Hematopoietic multipotent progenitor cell treated with erythropoietin and hydrocortisone succinate and interleukin-3 and kit ligand, for 17 days (in vitro differentiated cells): Measurements from ENCODE around the gene DNAAF8.

ENCODE experiments used
- DNase-seq: peaks from one replicate; pipeline ENCODE4 v3.0.0-alpha.2; 2015; ENCODE audit warnings: low spot score

The DNAAF8 gene

DNA sequence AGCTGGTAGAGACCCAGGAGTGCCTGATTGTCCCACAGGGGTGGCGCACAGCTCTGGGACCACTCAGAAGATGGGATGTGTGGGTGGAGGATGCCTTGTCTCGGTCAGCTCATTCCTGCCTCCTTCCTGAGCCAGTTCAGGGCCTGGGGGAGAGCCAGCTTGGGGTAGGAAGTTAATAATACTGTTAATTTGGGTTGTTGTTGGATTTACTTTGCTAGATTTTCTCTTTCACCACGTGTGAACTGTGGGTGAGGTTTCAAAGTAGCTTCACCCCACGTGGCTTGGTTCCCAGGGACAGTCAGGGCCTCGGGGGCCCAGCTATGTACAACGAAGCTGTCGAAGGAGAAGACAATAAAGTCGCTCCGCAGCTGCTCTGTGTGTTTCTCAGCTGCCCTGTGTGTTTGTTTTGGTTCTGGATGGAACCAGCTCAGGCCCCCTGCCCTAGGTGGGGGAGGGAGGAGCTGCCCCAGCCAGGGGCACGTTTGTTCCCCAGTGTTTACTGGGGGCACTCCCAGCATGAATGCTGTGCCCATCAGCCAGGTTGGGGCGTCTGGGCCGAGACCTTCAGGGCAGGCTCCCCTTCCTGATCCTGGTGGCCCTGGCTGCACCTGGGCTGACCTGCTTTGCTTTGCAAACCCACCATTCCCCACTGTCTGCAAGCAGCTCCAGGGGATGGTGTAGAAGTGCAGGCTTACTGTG lies 38.7 kb upstream of the DNAAF8 start:
- no peak for DNase-seq

DNA sequence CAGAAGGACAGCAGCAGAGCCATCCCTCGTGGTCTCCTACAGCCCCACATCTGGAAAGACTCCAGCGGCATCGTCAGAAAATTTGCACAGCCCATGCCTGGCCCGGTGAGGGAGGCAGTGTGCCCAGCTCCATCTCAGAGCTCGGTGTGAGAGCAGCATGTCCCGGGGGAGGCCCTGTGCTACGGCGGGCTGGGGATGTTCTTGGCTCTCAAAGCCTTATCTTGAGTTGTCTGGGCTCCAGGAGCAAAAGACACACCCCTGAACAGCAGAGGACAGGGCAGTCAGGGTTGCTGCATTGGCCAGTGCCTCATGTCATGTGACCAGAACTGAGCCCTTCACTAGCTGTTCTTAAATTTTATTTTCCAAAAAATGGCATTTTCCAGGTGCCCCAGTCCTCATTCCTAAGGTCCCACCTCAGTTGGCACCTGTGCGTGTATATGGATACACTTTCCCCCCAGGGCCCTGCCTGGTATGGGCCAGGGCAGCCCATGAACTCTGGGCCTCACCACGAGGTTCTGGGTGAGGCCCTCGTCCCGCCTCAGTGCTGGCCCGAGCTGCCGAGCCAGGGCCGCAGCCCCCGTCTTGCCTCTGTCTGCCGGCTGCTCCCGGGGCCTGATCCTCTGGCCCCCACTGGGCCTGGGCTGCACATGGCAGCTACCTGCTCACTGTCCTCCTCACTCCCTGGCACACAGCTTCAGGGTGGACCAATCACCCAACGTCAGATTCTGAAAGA lies 38.0 kb upstream of the DNAAF8 start:
- no peak for DNase-seq

DNA sequence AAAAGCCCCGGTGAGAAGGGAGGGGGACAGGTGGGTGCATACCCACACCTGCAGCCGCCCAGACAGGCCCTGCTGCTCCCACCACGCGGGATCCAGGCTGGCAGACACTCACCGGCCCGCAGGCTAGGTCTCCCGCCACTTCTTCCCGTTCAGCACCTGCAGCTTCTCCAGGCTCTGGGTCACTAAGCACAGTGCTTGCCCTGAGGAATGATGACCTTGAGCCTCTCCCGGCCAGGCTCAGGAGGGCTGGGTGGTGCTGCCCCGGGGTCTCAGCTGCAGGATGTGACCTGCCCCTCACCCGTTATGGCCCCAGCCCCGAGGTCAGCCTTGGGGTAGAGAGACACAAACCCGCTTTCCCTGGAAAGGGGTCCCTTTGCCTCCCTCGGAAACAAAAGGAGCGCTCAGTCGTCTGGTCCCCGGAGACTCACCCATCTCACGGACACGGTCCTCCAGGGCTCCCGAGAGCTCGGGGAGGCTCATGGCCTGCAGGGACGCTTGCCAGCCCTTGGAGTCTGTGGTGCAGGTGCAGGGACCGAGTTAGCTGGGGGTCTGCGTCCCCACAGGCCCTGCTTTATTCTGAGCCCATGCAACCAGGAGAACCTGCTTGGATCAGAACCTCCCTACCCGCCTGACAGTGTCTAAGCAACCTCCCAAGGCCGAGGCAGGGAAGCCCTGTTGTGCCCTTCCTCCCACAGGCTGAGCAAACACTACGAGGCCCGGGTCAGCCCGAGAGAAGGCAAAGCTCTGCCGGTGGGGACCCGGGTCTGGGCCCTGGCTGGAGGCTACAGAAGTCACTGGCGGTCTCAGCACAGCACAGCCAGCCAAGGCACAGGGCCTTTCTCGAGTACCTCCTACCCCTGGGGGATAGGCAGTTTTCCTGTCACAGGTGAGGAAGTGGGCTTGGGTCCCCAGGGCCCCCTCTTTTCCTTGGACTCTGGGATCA lies 37.2 kb upstream of the DNAAF8 start:
- DNase-seq: no peak

DNA sequence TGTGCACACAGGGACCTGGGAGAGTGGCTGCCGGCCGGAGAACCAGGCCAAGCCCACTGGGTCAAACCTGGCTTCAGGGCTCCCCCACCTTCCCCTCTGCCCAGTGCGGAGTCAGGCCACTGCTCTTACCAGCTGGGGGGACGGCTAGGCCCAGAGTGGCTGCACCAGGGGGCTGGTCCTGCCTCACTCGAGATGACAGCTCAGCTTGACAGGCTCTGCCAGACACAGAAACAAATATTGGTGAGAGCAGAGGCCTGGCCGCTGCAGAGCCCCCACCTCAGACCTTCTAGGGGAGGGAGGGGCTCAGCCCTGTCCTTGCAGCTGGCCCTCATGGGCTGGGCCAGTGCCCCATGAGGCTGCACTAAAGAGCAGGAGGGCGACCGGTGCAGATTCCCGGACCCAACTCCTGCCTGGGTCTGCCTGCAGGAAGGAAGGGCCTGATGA lies 36.5 kb upstream of the DNAAF8 start:
- no peak for DNase-seq

DNA sequence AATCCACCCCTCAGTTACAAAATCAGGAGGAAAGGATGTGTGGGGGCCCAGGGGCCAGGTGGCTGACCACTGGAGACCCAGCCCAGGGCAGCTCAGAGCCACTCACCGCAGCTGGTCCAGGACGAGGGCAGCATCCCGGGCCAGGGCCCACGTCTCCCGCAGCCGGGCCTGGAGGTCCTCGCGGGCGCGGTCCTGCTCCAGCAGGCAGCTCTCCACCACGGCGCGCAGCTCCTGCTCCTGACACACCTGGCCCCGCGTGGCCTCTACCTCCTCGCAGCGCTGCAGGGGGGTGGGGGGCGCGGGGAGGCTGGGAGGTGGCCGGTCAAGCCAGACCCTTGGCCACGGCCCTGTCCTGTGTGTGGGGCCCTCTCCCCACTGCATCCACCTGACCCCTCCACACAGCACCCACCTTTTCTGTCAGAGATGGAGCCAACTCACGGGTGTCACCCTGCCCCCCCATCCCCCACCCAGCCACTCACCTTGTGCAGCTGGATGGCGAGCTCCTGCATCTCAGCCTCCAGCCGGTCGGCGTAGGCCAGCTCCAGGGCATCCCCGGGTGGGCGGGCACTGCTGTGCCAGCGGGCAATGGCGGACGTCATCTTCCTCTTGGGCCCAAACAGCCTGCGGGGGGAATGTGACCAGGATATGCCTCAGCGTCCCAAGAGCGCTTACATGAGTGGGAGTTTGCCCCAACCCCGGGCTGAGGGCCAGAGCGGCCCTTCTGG lies 35.9 kb upstream of the DNAAF8 start:
- no peak for DNase-seq

DNA sequence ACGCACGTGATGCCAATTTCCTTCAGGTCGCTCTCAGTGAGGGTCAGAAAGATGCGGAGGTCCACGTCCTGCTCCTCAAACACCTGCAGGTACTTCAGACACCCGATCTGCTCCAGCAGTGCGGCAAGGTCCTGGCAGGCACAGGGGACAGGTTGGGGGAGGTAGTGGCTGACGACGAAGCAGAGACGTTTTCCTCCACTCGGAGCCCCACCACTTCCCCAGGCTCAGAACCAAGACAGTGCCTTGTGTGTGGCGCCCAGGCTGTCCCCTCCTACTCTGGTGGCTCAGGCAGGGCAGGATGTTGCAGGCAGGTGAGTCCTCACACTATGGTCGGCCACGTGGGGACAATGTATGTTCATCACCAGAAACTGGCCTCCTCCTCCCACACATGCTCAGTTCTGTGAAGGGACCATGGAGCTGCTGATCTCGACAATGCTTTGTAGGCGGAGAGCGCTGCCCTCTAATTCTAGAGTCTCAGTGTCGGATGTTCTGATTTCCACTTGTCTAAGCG lies 35.2 kb upstream of the DNAAF8 start:
- DNase-seq: no peak

DNA sequence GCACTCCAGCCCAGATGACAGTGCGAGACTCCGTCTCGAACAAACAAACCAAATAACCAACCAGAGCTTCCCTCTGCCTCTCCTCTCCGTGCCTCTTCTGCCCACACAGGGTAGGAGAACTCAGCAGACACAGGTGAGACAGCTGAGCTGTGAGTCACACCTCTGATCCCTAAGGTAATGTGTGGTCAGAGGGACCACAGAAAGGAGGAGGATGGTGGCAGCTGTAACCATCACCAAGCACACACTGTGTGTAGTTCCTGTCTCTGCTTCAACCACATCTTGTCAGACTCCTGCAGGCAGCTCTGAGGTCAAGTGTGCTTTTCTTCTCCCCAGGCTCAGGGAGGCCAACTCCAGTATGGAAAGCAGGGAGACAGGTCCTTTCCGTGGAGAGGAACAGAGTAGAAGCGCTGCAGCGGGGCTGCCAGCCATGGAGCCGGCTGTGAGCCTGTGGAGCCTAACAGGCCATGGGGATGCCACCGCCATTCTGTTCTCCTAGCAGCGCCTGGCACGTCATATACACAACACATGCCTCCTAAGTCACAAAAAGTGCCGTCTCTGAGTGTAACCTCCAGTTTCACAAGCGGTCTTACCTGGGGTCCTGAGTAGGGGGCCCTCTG lies 33.8 kb upstream of the DNAAF8 start:
- no peak for DNase-seq

DNA sequence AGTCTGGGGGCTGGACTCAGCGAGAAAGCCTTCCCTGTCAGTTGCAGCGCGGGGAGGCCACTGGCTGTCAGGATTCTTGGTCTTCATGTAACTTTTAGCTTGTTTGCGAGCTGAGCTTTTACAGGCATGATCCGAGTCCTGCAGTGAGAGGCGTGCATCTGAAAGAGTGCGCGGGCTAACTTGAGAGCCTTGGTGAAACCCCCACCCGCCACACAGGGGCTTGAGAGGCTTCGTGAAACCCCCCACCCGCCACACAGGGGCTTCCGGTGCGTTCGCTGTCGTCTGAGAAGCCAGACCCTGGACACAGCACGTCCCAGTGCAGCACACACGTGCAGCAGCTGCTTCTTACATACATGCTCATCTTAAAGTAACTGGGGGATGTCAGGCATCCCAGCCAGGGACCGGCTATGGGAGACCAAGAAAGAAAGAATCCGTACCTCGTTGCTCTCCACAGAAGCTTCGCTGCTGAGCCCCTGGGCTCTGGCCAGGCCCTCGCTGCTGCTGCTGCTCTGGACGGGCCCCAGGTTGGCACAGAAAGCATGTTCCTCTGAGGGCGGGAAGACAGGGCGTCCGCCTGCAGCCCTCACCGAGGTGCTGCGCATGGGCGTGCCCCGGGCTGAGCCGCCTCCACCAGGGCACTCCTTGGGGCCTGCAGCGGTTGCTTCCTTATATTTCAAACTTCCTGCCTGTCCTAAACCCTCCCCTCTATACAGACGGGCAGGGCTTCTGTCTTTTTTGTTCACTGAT lies 33.2 kb upstream of the DNAAF8 start:
- no peak for DNase-seq

DNA sequence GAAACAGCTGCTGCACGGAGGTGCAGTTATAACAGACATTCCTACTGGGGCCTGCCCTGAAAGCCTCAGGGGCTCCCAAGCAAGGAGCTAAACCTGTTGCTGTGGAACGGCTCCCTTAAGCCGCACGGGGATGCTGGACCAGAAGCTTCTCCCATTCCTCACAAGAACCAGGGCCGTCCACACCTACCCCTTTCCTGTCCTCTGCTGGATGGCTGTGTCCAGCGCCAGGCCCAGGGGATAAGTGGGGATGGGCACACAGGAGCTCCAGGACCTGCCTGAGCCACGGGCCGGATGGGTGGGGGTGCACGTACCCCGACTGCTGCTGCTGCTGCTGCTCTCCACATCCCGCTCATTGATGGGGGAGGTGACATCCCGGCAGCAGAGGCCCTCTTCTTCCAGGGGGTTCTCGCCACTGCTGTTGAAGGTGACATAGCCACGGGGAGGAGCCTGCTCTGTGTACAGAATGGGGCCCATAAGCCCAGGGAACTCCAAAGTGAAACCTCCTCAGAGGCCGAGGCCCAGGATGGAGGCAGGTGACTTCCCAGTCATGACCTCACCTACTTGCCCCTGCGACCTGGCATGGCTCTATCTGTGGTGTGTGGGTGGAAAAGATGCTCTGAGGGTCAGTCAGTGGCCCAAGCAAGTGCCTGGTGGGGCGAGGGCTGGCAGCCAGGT lies 32.4 kb upstream of the DNAAF8 start:
- no peak for DNase-seq

DNA sequence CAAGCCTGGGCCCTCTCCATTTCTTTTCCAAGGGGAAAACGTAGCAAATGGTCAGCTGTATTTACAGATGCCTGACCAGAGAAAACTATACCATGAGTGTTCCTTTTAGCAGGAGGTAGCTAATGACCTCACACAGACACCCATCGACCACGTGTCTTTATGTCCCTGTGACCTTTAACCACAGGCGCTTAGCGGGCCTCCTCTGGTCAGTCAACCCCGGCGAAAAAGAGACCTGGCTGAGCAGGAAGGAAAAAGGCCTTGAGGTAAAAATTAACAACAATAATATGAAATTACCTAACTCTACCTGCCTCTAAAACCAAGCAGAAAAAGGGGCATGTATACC lies 31.9 kb upstream of the DNAAF8 start:
- DNase-seq: no peak

DNA sequence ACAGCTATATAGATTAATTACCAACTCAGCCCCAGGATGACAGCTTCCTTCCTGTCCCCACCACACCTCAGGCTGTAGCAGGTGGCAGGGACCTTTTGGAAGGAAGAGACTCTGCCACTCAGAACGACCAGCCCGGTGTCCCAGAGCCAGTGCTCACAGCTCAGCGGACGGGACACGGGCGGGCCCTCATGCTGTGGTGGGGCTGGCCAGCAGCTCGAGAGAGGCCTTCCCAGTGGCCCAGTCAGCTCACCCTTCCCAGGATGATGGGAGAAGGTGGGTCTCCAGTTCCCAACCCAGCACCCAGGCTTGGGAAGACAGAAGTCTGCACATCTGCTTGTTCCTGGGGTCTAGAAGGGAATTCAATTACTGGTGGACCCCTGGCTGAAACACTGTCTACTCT lies 30.4 kb upstream of the DNAAF8 start:
- no peak for DNase-seq

DNA sequence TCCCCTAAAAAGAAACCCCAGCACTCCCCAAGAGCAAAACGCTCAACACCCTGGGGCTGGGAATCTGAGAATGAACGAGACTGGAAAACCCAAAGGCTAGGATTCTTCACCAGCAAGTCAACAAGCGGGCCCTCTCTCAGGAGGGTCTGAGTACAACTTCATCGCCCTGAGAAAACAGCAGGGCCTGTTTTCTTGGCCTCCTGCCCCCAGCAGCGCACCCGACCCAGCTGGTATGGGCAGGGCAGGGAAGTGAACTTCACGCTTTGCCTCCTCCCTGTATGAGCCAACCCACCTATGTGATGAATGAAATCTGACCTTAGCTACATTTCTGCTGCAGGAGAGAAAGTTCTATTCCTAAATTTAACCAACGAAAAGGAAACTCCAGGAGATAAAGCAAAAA lies 29.8 kb upstream of the DNAAF8 start:
- no peak for DNase-seq

DNA sequence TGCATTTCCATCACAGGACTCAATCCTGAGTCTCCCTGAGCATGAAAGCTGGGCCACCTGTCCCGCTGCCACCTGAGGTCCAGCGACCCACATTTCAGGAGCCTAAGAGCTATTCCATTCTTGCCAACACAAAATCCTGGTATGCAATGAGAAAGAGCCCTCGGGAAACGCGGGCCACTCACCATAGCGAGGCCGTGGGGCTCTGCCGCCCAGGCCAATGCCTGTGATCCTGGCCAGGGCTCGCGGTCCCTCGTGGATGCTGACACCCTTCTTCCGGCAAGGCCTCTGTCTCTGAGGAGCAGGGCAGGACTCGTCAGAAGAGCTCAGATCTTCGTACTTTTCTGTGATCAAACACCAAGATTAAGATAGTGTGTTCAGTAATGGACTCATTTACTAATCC lies 29.4 kb upstream of the DNAAF8 start:
- no peak for DNase-seq

DNA sequence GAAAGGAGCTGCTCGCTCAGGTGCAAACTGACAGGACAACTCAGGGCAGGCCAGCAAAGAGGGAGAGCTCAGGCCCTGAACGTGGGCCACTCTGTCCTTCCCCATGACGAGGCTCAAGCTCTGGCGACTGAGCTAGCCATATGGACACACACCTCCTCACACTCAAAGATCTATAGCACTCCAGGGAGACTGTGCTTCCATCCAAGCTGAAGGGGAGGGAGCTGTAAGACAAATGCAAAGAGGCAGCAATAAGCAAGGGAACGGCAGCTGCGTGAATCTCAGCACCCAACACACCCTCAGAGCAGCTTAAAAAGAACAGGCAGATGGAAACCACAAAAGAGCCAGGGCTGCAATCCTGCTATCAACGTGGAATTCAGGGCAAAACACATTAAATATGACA lies 27.5 kb upstream of the DNAAF8 start:
- DNase-seq: no peak

DNA sequence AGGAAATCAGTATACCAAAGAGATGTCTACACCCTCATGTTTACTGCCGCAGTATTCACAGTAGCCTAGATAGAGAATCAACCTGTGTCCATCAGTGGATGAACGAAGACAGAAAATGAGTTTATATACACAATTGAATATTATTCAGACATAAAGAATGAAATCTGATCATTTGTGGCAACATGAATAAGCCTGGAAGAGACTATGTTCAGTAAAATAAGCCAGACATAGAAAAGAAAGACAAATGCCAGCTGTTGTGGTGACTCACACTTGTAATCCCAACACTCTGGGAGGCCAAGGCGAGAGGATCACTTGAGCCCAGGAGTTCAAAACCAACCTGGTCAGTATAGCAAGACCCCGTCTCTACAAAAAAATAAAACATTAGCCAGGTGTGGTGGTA lies 24.9 kb upstream of the DNAAF8 start:
- no peak for DNase-seq

DNA sequence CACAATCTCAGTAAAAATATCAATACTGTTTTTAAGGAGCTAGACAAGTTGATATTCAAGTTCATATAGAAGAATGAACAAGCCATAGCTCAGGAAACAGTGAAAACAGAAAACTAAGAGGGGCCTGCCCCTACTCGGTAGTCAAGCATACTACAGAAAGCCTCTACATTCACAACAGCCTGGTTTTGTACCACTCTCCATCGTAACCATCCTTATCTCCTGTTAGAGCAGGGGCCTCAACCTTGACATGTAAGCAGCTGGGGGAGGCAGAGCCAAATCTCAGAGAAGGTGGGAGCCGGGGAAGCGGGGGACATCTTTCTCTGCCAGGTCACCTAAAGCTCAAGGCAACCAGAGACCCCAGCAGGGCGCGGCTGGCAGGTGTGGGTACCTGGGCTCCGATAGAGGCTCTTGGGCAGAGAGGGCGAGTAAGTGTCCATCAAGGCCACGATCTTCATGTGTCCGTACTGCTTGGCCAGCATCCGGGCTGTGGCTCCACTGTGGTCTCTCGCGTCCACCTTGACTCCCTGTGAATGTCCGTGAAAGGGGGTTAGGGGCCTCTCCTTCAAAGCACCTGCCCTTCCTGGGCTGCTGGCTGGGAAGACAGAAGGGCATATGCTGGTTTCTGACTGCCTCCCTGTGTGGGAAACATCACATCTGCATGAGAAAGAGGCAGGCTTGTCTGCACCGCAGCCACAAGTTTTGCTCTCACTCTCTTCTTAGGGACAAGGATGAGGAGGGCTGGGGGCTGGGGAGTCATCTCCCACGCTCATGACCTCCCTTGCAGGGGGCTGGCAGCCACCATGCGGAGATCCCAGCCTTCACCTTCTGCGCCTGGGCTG lies 20.5 kb upstream of the DNAAF8 start:
- DNase-seq: no peak

DNA sequence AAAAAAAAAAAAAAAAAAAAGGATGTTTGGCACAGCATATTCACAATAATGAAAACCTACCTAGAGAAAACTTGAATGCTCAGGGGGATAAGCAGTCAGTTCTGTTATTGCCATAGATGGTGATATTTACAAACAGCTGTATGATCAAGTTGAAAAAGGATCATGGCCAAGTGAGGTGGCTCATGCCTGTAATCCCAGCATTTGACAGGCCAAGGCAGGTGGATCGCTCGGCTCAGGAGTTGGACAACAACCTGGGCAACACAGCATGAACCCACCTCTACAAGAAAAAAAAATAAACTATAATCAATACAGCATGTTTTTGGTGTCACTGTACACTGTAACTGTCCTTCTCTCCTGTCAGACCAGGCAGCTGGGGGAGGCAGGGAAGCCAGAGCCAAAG lies 19.3 kb upstream of the DNAAF8 start:
- DNase-seq: no peak

DNA sequence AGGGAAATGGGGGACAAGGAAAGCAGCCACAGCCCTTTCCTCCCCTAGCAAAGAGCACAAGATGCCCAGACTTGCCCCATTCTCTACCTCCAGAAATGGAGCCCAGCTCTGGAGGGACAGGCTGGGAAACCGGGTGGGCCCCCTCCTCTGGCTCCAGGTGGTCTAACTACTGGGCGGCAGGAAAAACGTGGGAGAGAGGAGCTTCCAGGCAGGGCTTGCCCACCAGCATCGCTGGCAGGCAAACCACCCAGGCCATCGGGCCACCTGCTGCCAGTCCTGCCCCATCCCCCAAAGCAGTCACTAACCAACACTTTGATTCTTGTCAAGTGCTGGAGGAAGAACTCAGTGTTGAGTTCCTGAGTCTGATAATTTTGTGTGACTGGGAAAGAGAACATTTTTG lies 15.9 kb upstream of the DNAAF8 start:
- no peak for DNase-seq

DNA sequence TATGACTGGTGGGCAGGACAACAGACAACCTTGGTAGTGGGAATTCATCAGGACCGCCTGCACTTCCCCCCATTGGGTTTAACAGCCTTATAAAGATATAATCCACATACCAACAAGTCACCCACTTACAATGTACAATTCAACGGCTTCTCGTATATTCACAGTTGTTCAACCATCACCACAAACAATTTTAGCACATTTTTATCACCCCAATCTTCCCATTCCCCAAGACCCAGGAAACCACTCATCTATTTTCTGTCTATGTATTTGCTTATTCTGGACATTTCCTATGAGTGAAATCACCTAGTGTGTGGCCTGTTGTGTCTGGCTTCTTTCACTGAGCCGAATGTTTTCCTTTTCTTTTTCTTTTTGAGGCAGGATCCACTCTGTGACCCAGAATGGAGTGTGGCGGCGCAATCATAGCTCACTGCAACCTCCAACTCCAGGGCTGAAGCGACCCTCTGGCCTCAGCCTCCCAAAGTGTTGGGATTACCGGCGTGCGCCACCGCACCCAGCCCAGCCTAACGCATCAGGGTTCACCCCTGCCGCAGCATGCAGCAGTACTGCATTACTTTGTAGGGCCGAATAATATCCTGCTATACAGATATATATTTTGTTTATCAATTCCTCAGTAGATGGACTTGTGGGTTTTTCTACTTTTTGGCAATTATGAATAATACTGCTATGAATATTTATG lies 11.1 kb upstream of the DNAAF8 start:
- DNase-seq: no peak
